Measurements from ENCODE around the gene MAGI2. TPM values are rescaled to one million over a fixed set of nuclear protein-coding genes. Genes with fewer than 3 reads are reported as not detected.

The MAGI2 gene
- total and polyA plus RNA-seq, 2 experiments from 2014 or later = 10.4 to 26.4 TPM

GRCh38 chr7:78191475-78192079 is 1261.9 kb downstream of the MAGI2 start (continued):
- TF ChIP-seq ZNF462 (CRISPR knock-in tag; IDR thresholded peaks at IDR 0.05) = no peak
- no peak for TF ChIP-seq REST (IDR thresholded peaks at IDR 0.05; ENCODE audit: unreplicated experiment)
- no peak for TF ChIP-seq ZNF114 (CRISPR knock-in tag; IDR thresholded peaks at IDR 0.05)
- TF ChIP-seq CTCF (conservative IDR thresholded peaks at IDR 0.05; ENCODE audit: low read depth in 2 of 2) = no peak
- no peak for TF ChIP-seq JUNB (IDR thresholded peaks at IDR 0.05; ENCODE audit: unreplicated experiment)
- TF ChIP-seq EZH2 (IDR thresholded peaks at IDR 0.05; ENCODE audit: low read depth, unreplicated experiment) = no peak
- no peak for TF ChIP-seq EZH2phosphoT487 (IDR thresholded peaks at IDR 0.05; ENCODE audit: unreplicated experiment)
- no peak for TF ChIP-seq POLR2AphosphoS5 (IDR thresholded peaks at IDR 0.05; ENCODE audit: low read depth)
- no peak for TF ChIP-seq STAT1 (IDR thresholded peaks at IDR 0.05; ENCODE audit: unreplicated experiment)
